ENCODE data around the gene SLC26A2.

DNA sequence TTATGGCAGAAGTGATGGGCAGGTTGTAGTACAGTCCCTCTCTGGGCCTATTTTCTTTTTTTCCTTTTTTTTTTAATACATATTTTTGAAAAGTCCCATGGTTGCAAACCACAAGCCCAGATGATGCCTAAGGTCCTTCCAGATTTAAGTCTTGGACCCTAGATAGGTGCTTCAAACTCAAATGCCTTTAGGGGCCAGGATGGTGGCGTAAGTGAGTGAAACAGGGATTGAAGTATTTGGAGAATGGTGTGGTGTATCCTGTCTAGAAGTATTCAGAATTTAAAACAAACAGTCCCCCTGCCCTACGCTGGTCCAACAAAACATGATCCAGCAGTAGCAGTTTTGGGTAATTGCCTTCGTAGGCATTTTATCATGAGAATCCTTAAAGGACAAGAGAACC lies 37.7 kb downstream of the SLC26A2 start:
- no peak for TF ChIP-seq CTCF (IDR thresholded peaks at IDR 0.05)
- no peak for TF ChIP-seq POLR2AphosphoS5 (IDR thresholded peaks at IDR 0.05)
- no peak for TF ChIP-seq POLR2A (IDR thresholded peaks at IDR 0.05)
